KOPT-K1 (cell line): Measurements from ENCODE around the gene OR2H1.

Experiments
- H3K27ac ChIP-seq: fragments of 200-600 bp; sonication (generic); 2 replicates; pipeline ENCODE4 v1.5.1; 2016; ENCODE audit warnings: antibody characterized with exemption, mild to moderate bottlenecking, low read depth, low read length; ENCODE audit not compliant: poor library complexity, severe bottlenecking
- H3K36me3 ChIP-seq: fragments of 200-600 bp; sonication (generic); 2 replicates; pipeline ENCODE4 v1.5.1; 2017; ENCODE audit warnings: antibody characterized with exemption, mild to moderate bottlenecking, low read length, moderate library complexity; ENCODE audit not compliant: insufficient read depth
- H3K9me3 ChIP-seq: fragments of 200-600 bp; sonication (generic); 2 replicates; pipeline ENCODE4 v1.5.1; 2017; ENCODE audit warnings: antibody characterized with exemption, low read length, mild to moderate bottlenecking; ENCODE audit not compliant: insufficient read depth, poor library complexity, severe bottlenecking

Gene OR2H1

GRCh38 chr6:29491574-29491973 lies 34.6 kb downstream of the OR2H1 start:
- H3K9me3 ChIP-seq = no peaks in the 10 kb centered on the region
- no peaks in the 10 kb centered on the region for H3K36me3 ChIP-seq
- no peak overlapping the region for H3K27ac ChIP-seq

GRCh38 chr6:29493261-29493660 lies 36.3 kb downstream of the OR2H1 start:
- Histone ChIP-seq H3K27ac (no peak overlapping the region), H3K9me3 (no peaks in the 10 kb centered on the region), H3K36me3 (no peaks in the 10 kb centered on the region)

GRCh38 chr6:29494131-29494530 lies 37.2 kb downstream of the OR2H1 start:
- H3K9me3 ChIP-seq = no peaks in the 10 kb centered on the region
- H3K27ac ChIP-seq = no peak overlapping the region
- H3K36me3 ChIP-seq = no peaks in the 10 kb centered on the region

GRCh38 chr6:29495571-29495970 lies 38.6 kb downstream of the OR2H1 start:
- no peak overlapping the region for H3K27ac ChIP-seq
- no peaks in the 10 kb centered on the region for H3K9me3 ChIP-seq
- H3K36me3 ChIP-seq = no peaks in the 10 kb centered on the region

- Histone ChIP-seq H3K36me3 (no peaks in the 10 kb centered on the region), H3K9me3 (no peaks in the 10 kb centered on the region), H3K27ac (no peak overlapping the region)
Observed at GRCh38 chr6:29496961-29497360, 40.0 kb downstream of the OR2H1 start.

- Histone ChIP-seq H3K27ac (no peak overlapping the region), H3K36me3 (no peaks in the 10 kb centered on the region), H3K9me3 (no peaks in the 10 kb centered on the region)
Observed at GRCh38 chr6:29499704-29500103, 42.7 kb downstream of the OR2H1 start.

GRCh38 chr6:29500594-29500993 lies 43.6 kb downstream of the OR2H1 start:
- no peaks in the 10 kb centered on the region for H3K36me3 ChIP-seq
- no peaks in the 10 kb centered on the region for H3K9me3 ChIP-seq
- no peak overlapping the region for H3K27ac ChIP-seq

GRCh38 chr6:29501106-29501505 lies 44.2 kb downstream of the OR2H1 start:
- Histone ChIP-seq H3K27ac (no peak overlapping the region), H3K36me3 (no peaks in the 10 kb centered on the region), H3K9me3 (no peaks in the 10 kb centered on the region)

- no peaks in the 10 kb centered on the region for H3K9me3 ChIP-seq
- H3K27ac ChIP-seq = no peak overlapping the region
- H3K36me3 ChIP-seq = no peaks in the 10 kb centered on the region
Observed at GRCh38 chr6:29502181-29502580, 45.2 kb downstream of the OR2H1 start.

GRCh38 chr6:29502597-29502996 lies 45.6 kb downstream of the OR2H1 start:
- no peak overlapping the region for H3K27ac ChIP-seq
- H3K9me3 ChIP-seq = no peaks in the 10 kb centered on the region
- H3K36me3 ChIP-seq = no peaks in the 10 kb centered on the region

- H3K27ac ChIP-seq = no peak overlapping the region
- H3K9me3 ChIP-seq = no peaks in the 10 kb centered on the region
- no peaks in the 10 kb centered on the region for H3K36me3 ChIP-seq
Observed at GRCh38 chr6:29504961-29505360, 48.0 kb downstream of the OR2H1 start.

GRCh38 chr6:29505808-29506207 lies 48.9 kb downstream of the OR2H1 start:
- Histone ChIP-seq H3K9me3 (no peaks in the 10 kb centered on the region), H3K27ac (no peak overlapping the region)

GRCh38 chr6:29506446-29507067 lies 49.6 kb downstream of the OR2H1 start:
- no peaks in the 10 kb centered on the region for H3K36me3 ChIP-seq
- H3K27ac ChIP-seq = no peak overlapping the region
- no peaks in the 10 kb centered on the region for H3K9me3 ChIP-seq

More at GRCh38 chr6:29505808-29506207, 48.9 kb downstream of the OR2H1 start:
- no peaks in the 10 kb centered on the region for H3K36me3 ChIP-seq

GRCh38 chr6:29507319-29507718 lies 50.4 kb downstream of the OR2H1 start:
- Histone ChIP-seq H3K9me3 (no peaks in the 10 kb centered on the region), H3K27ac (no peak overlapping the region), H3K36me3 (no peaks in the 10 kb centered on the region)

GRCh38 chr6:29509239-29509638 lies 52.3 kb downstream of the OR2H1 start:
- Histone ChIP-seq H3K27ac (no peak overlapping the region), H3K36me3 (no peaks in the 10 kb centered on the region), H3K9me3 (no peaks in the 10 kb centered on the region)

- no peak overlapping the region for H3K27ac ChIP-seq
- H3K9me3 ChIP-seq = no peaks in the 10 kb centered on the region
- H3K36me3 ChIP-seq = no peaks in the 10 kb centered on the region
Observed at GRCh38 chr6:29509711-29510110, 52.8 kb downstream of the OR2H1 start.
